Testis (tissue), 3 donors: ENCODE results near the gene HOXA1. TPM values are rescaled to one million over a fixed set of nuclear protein-coding genes. Genes with fewer than 3 reads are reported as not detected.

Source experiments
- DNase-seq: peaks from one replicate; pipeline ENCODE4 v3.0.0-alpha.2; 2019
- H3K27ac ChIP-seq, 2 donors: fragments of 200-600 bp; sonication (generic); one replicate each; pipeline ENCODE4 v1.5.1; 2019
- H3K27me3 ChIP-seq: fragments of 200-600 bp; sonication (generic); one replicate; pipeline ENCODE4 v1.5.1; 2019
- H3K36me3 ChIP-seq: fragments of 200-600 bp; sonication (generic); one replicate; pipeline ENCODE4 v1.5.1; 2017; ENCODE audit warnings: low read depth; ENCODE audit errors: missing control alignments
- H3K4me1 ChIP-seq: fragments of 200-600 bp; sonication (generic); one replicate; pipeline ENCODE4 v1.5.1; 2019
- H3K4me3 ChIP-seq, 2 donors: fragments of 200-600 bp; sonication (generic); one replicate each; pipeline ENCODE4 v1.5.1; 2017 to 2019
- H3K9me3 ChIP-seq: fragments of 200-600 bp; sonication (generic); one replicate; pipeline ENCODE4 v1.5.1; 2017
- CTCF ChIP-seq, 3 experiments: fragments of 450-650 bp in 2 of 3; fragments of 200-600 bp in 1 of 3; sonication (generic) in 1 of 3; IDR thresholded peaks; one replicate each; pipeline ENCODE4 v1.5.1; 2016 to 2019; ENCODE audit warnings: antibody characterized with exemption in 3 of 3, mild to moderate bottlenecking in 2 of 3, moderate library complexity in 1 of 3
- POLR2A ChIP-seq: fragments of 450-650 bp; IDR thresholded peaks from one replicate; pipeline ENCODE4 v1.6.1; 2017; ENCODE audit warnings: antibody characterized with exemption, mild to moderate bottlenecking, moderate library complexity
- WGBS, 2 donors: methylation state at CpG; one replicate each; pipeline ENCODE4 v1.1.5; 2018; 5-methylcytosine and 5-hydroxymethylcytosine counted together
- intact Hi-C: fragments of 100-400 bp; cut with DNase I; formaldehyde crosslinking; loops from one replicate; pipeline ENCODE4 v1.15.1; 2023; ENCODE audit warnings: low total_unique reads
- polyA plus RNA-seq: library from polyadenylated mRNA; stranded (reverse); fragments of 350-450 nt; fragmentation: Illumina TruSeq; extraction: RNeasy Lipid Tissue Mini Kit (QIAGEN cat#74804); gene quantifications from one replicate; pipeline ENCODE4 v1.2.3, GENCODE V29; 2014; ENCODE audit warnings: low read depth, low replicate concordance; ENCODE audit not compliant: insufficient read depth
- total RNA-seq, 2 donors: library from RNA; depleted of rRNA; stranded (reverse); fragments of >200 nt; gene quantifications; one replicate each; pipeline ENCODE4 v1.2.3, GENCODE V29; 2016

Gene HOXA1
- total and polyA plus RNA-seq, 3 donors from 2014 or later, result 0.16 to 0.79 (median 0.37) TPM

- 83 to 95% methylated on average over 1 of the region's 1 CpG for WGBS, 2 donors
- Histone ChIP-seq H3K9me3 (no peaks in the 10 kb centered on the region), H3K27ac (no peak overlapping the region), H3K4me3 (no peak overlapping the region), H3K36me3 (no peaks in the 10 kb centered on the region), H3K4me1 (no peaks in the 10 kb centered on the region), H3K27me3 (no peaks in the 10 kb centered on the region)
- no peak for DNase-seq
- no peak for TF ChIP-seq CTCF (IDR thresholded peaks at IDR 0.05)
- TF ChIP-seq POLR2A, result no peak
- intact Hi-C loops, result no loop called here
These were observed 16.4 kb downstream of the HOXA1 start for GRCh38 chr7:27079234-27079975.

GRCh38 chr7:27078616-27079233 lies 17.1 kb downstream of the HOXA1 start:
- Histone ChIP-seq H3K27ac (no peak overlapping the region), H3K36me3 (no peaks in the 10 kb centered on the region), H3K27me3 (no peaks in the 10 kb centered on the region), H3K4me1 (no peaks in the 10 kb centered on the region), H3K9me3 (no peaks in the 10 kb centered on the region), H3K4me3 (no peak overlapping the region)
- intact Hi-C loops, result no loop called here
- TF ChIP-seq POLR2A (no peak), CTCF (IDR thresholded peaks at IDR 0.05) (no peak)
- 78 to 91% methylated on average over 5 of the region's 5 CpGs for WGBS, 2 donors
- no peak for DNase-seq

GRCh38 chr7:27073076-27073475 lies 22.7 kb downstream of the HOXA1 start:
- no peak for DNase-seq
- no peaks in the 10 kb centered on the region for H3K27me3 ChIP-seq
- H3K36me3 ChIP-seq, result no peaks in the 10 kb centered on the region
- no peaks in the 10 kb centered on the region for H3K4me1 ChIP-seq
- TF ChIP-seq CTCF (IDR thresholded peaks at IDR 0.05) (no peak), POLR2A (no peak)
- intact Hi-C loops, result no loop called here
- H3K4me3 ChIP-seq, result no peak overlapping the region
- H3K27ac ChIP-seq, result no peak overlapping the region
- no peaks in the 10 kb centered on the region for H3K9me3 ChIP-seq

- Histone ChIP-seq H3K9me3 (no peaks in the 10 kb centered on the region), H3K27me3 (no peaks in the 10 kb centered on the region), H3K27ac (no peak overlapping the region), H3K36me3 (no peaks in the 10 kb centered on the region), H3K4me3 (no peak overlapping the region), H3K4me1 (no peaks in the 10 kb centered on the region)
- intact Hi-C loops, result no loop called here
- DNase-seq, result no peak
- TF ChIP-seq POLR2A (no peak), CTCF (IDR thresholded peaks at IDR 0.05) (no peak)
- 65 to 66% methylated on average over 6 of the region's 6 CpGs for WGBS, 2 donors
These were observed 24.0 kb downstream of the HOXA1 start for GRCh38 chr7:27071622-27072390.
